Neural crest cell (in vitro differentiated cells): Measurements from ENCODE around the gene CADPS. TPM values are rescaled to one million over a fixed set of nuclear protein-coding genes. Genes with fewer than 3 reads are reported as not detected.
A peak's percentile ranks its signal among the peaks of the same experiment; 100 is the strongest.

Experiments
- DNase-seq: peaks from one replicate; pipeline ENCODE4 v3.0.0; 2021; ENCODE audit warnings: low read depth, mixed read lengths, low spot score
- H3K27ac Mint-ChIP-seq: one replicate; pipeline ENCODE4 v1.8.0; 2021; ENCODE audit warnings: mild to moderate bottlenecking, mixed read lengths; ENCODE audit not compliant: unreplicated experiment
- H3K27me3 Mint-ChIP-seq: 2 replicates; pipeline ENCODE4 v1.8.0; 2021; ENCODE audit warnings: low read depth, mild to moderate bottlenecking, mixed read lengths
- H3K36me3 Mint-ChIP-seq: 2 replicates; pipeline ENCODE4 v1.8.0; 2021; ENCODE audit warnings: low read depth, mild to moderate bottlenecking, mixed read lengths
- H3K4me1 Mint-ChIP-seq: 2 replicates; pipeline ENCODE4 v1.8.0; 2021; ENCODE audit warnings: mixed read lengths
- H3K4me3 Mint-ChIP-seq: one replicate; pipeline ENCODE4 v1.8.0; 2021; ENCODE audit warnings: mild to moderate bottlenecking, mixed read lengths
- H3K9me3 Mint-ChIP-seq: 2 replicates; pipeline ENCODE4 v1.8.0; 2021; ENCODE audit warnings: mixed read lengths
- total RNA-seq: library from RNA; stranded (reverse); gene quantifications from 2 replicates; pipeline ENCODE4 v1.2.1, GENCODE V29; 2021
- TF ChIP-seq, protein P1 (sequence below): fragments of 200-600 bp; sonication (generic); conservative IDR thresholded peaks from 2 replicates; pipeline ENCODE4 v1.5.0; 2021; ENCODE audit warnings: antibody characterized with exemption, mild to moderate bottlenecking

CADPS gene
- total RNA-seq, 1 donor from 2014 or later = 9.3 TPM

GRCh38 chr3:62387251-62387650, 488.0 kb downstream of the CADPS start:
- TF ChIP-seq, protein P1, sequence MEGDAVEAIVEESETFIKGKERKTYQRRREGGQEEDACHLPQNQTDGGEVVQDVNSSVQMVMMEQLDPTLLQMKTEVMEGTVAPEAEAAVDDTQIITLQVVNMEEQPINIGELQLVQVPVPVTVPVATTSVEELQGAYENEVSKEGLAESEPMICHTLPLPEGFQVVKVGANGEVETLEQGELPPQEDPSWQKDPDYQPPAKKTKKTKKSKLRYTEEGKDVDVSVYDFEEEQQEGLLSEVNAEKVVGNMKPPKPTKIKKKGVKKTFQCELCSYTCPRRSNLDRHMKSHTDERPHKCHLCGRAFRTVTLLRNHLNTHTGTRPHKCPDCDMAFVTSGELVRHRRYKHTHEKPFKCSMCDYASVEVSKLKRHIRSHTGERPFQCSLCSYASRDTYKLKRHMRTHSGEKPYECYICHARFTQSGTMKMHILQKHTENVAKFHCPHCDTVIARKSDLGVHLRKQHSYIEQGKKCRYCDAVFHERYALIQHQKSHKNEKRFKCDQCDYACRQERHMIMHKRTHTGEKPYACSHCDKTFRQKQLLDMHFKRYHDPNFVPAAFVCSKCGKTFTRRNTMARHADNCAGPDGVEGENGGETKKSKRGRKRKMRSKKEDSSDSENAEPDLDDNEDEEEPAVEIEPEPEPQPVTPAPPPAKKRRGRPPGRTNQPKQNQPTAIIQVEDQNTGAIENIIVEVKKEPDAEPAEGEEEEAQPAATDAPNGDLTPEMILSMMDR = no peak
- Mint-ChIP-seq H3K27me3 (peaks cover 66% of the 10 kb centered on the region), H3K36me3 (no peaks in the 10 kb centered on the region)

GRCh38 chr3:62379321-62379798, 495.9 kb downstream of the CADPS start:
- TF ChIP-seq, protein P1 = no peak
- Mint-ChIP-seq H3K9me3 (no peaks in the 10 kb centered on the region), H3K27ac (no peak overlapping the region), H3K36me3 (no peaks in the 10 kb centered on the region), H3K27me3 (peaks cover 99% of the 10 kb centered on the region), H3K4me1 (peaks cover 13% of the 10 kb centered on the region), H3K4me3 (no peak overlapping the region)
- DNase-seq = no peak

More at GRCh38 chr3:62387251-62387650, 488.0 kb downstream of the CADPS start:
- no peak for DNase-seq
- H3K27ac Mint-ChIP-seq = no peak overlapping the region
- H3K9me3 Mint-ChIP-seq = no peaks in the 10 kb centered on the region
- H3K4me1 Mint-ChIP-seq = no peaks in the 10 kb centered on the region
- H3K4me3 Mint-ChIP-seq = no peak overlapping the region

- H3K4me1 Mint-ChIP-seq = peaks cover 17% of the 10 kb centered on the region
- no peak for DNase-seq
- no peaks in the 10 kb centered on the region for H3K9me3 Mint-ChIP-seq
- TF ChIP-seq, protein P1 = no peak
- no peaks in the 10 kb centered on the region for H3K36me3 Mint-ChIP-seq
- H3K27ac Mint-ChIP-seq = no peak overlapping the region
- H3K27me3 Mint-ChIP-seq = peaks cover 100% of the 10 kb centered on the region
- H3K4me3 Mint-ChIP-seq = no peak overlapping the region
These were observed 496.3 kb downstream of the CADPS start for GRCh38 chr3:62378921-62379320.

- Mint-ChIP-seq H3K4me1 (peaks cover 18% of the 10 kb centered on the region), H3K27me3 (peaks cover 100% of the 10 kb centered on the region), H3K36me3 (no peaks in the 10 kb centered on the region), H3K27ac (no peak overlapping the region), H3K4me3 (peak overlapping the region; percentile 66), H3K9me3 (no peaks in the 10 kb centered on the region)
- TF ChIP-seq, protein P1 = no peak
- DNase-seq = no peak
These were observed 496.9 kb downstream of the CADPS start for GRCh38 chr3:62378311-62378789.

DNA sequence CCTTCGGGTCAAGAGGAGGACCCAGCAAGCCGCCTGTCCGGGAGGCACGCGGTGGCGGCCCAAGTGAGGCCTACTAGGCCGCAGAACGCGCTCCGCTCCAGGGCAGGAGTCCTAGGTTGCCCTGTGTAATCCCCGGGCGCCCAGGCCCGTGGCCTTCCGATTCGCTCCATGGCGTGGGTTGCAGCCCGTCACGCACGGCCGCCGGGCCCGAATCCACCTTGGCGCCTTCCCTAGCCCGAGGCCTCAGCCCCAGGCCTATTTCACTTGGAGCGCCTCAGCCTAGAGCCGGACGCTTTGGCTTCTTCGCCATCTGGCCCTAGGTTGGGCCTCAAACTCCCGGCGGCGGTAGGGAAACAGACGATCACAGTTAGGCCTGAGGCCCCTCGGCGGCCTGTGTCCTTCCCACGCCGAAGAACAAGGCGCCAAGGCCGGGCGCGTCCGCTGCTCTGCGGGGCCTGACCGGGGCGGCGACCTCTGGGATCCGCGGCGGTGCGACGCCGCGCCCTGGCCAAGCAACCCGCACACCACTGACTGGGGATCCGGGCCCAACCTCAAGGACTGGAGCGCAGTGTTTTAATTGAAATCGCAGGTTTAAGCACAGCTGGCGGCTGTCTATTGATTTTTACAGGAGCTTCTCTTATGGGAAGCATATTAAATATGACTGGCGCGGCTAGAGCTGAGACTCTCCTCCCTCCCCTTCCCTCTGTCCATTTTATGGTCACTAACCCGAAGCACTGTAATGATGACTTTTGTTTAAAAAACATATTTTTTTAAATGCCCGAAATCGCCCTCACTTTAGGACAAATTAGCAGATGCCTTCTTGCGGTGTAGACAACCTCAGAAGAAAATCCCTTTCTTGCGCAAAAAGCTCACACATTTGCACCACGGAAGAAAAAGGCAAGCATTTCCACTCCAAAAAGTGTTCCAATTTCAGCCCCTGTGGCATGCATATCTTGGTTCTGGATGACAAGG, 498.0 kb downstream of the CADPS start:
- TF ChIP-seq, protein P1 = no peak
- DNase-seq = no peak
- peaks cover 100% of the 10 kb centered on the region for H3K27me3 Mint-ChIP-seq
- no peaks in the 10 kb centered on the region for H3K36me3 Mint-ChIP-seq
- no peak overlapping the region for H3K27ac Mint-ChIP-seq
- H3K9me3 Mint-ChIP-seq = no peaks in the 10 kb centered on the region
- H3K4me1 Mint-ChIP-seq = peaks cover 18% of the 10 kb centered on the region
- peak overlapping the region; percentile 22 for H3K4me3 Mint-ChIP-seq
